ENCODE measurements around the gene INSYN2B.

INSYN2B gene

DNA sequence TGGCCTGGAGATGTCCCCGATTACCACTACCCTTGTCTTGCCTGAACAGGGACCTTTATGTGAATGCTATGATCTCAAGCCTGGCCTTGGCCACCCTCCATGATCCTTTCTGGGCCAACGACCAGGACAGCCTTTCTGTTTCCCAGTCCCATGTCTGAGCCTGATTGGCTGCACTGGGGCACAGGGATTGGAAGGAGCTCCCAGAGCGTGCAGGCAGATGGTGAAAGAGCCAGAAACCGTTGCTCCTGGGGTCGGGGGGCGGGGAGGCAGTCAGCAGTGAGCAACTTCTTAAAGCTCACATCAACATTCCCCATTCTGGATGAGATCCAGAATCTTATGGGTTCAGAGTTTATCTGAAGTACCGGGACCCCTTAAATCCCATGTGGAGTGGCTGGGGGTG, 84.4 kb downstream of the INSYN2B start:
- in situ Hi-C loops (cut with MboI; ENCODE audit: low sequenced_read_pairs): no loop called here

- in situ Hi-C loops (cut with MboI; ENCODE audit: low sequenced_read_pairs): no loop called here
These were observed 86.7 kb downstream of the INSYN2B start for GRCh38 chr5:169893571-169893970.

- in situ Hi-C loops (cut with MboI; ENCODE audit: low sequenced_read_pairs): no loop called here
These were observed 87.3 kb downstream of the INSYN2B start for GRCh38 chr5:169893010-169893409.

DNA sequence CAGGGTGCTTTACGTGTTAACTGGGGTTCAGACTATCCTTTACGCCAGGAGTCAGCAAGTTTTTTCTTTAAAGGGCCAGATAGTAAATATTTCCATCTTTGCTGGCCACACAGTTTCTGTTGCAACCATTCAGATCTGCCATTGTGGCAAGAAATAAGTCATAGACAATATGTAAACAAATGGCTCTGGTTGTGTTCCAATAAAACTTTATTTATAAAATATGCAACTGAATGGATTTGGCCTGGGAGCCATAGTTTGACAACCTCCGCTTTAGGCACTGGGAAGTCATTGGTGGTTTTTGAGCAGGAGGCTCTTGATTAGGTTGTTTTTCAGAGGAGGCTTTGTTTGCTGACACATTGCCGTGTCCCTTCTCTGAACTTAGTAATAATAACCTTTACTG, 90.7 kb downstream of the INSYN2B start:
- in situ Hi-C loops (cut with MboI; ENCODE audit: low sequenced_read_pairs): no loop called here

DNA sequence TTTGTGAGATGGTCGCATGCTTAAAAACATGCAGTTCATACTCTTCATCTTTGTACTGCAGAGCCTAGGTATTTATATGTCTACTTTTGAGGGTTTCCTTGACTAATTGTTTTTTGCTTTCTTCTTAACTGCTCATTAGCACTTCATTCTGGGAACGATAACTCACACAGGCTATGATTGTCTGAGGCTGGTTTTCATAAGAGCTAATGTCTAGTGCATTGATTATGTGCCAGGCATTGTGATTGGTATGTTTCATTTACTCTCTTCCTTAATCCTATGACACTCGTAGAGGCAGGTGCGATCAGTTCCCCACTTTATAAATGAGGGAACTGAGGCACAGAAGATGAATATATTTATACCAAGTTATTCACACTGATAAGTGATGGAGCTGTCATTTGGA, 93.6 kb downstream of the INSYN2B start:
- in situ Hi-C loops (cut with MboI; ENCODE audit: low sequenced_read_pairs): no loop called here

- in situ Hi-C loops (cut with MboI; ENCODE audit: low sequenced_read_pairs): no loop called here
These were observed 94.3 kb downstream of the INSYN2B start for GRCh38 chr5:169886033-169886432.

- in situ Hi-C loops (cut with MboI; ENCODE audit: low sequenced_read_pairs): no loop called here
These were observed 98.5 kb downstream of the INSYN2B start for GRCh38 chr5:169881702-169882303.

GRCh38 chr5:169880785-169881184, 99.5 kb downstream of the INSYN2B start:
- in situ Hi-C loops (cut with MboI; ENCODE audit: low sequenced_read_pairs): no loop called here

DNA sequence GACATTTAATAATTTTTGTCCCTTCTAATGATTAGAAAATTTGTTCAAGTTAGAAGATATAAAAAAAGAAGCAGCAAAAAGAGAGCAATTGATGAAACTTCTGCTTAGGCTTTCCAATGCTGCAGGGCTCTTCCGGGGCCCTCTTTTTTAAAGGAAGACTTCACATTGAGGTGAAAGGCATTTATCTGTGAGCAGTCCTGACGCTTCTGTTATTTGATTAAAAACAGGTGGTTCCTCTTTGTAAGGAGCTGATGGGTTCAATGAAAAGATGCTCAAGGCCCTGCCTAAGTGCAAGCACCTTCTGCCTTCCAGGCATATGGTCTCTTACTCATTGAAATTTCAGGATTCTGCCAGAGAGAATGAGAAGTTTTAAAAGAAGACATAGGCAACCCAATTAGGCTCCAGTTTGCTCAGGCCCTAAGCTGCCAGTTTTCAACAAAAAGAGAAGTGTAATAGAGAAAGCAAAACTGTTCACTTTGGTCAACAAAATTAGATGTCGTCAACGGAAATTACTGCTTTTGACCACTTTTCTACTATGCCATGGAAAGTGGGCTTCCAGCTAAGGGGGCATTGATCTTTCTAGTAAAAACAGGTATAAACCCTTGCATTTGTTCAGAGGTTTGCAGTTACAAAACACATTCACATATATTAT, 100.2 kb downstream of the INSYN2B start:
- in situ Hi-C loops (cut with MboI; ENCODE audit: low sequenced_read_pairs): no loop called here

GRCh38 chr5:169876386-169876785, 103.9 kb downstream of the INSYN2B start:
- in situ Hi-C loops (cut with MboI; ENCODE audit: low sequenced_read_pairs): no loop called here

GRCh38 chr5:169875731-169876130, 104.6 kb downstream of the INSYN2B start:
- in situ Hi-C loops (cut with MboI; ENCODE audit: low sequenced_read_pairs): no loop called here

GRCh38 chr5:169875091-169875728, 105.1 kb downstream of the INSYN2B start:
- in situ Hi-C loops (cut with MboI; ENCODE audit: low sequenced_read_pairs): no loop called here

GRCh38 chr5:169874621-169875020, 105.7 kb downstream of the INSYN2B start:
- in situ Hi-C loops (cut with MboI; ENCODE audit: low sequenced_read_pairs): no loop called here

- in situ Hi-C loops (cut with MboI; ENCODE audit: low sequenced_read_pairs): no loop called here
These were observed 106.7 kb downstream of the INSYN2B start for GRCh38 chr5:169873642-169874041.

GRCh38 chr5:169871826-169872490, 108.3 kb downstream of the INSYN2B start:
- in situ Hi-C loops (cut with MboI; ENCODE audit: low sequenced_read_pairs): no loop called here

- in situ Hi-C loops (cut with MboI; ENCODE audit: low sequenced_read_pairs): no loop called here
These were observed 110.1 kb downstream of the INSYN2B start for GRCh38 chr5:169870211-169870610.

GRCh38 chr5:169869066-169869465, 111.2 kb downstream of the INSYN2B start:
- in situ Hi-C loops (cut with MboI; ENCODE audit: low sequenced_read_pairs): no loop called here

DNA sequence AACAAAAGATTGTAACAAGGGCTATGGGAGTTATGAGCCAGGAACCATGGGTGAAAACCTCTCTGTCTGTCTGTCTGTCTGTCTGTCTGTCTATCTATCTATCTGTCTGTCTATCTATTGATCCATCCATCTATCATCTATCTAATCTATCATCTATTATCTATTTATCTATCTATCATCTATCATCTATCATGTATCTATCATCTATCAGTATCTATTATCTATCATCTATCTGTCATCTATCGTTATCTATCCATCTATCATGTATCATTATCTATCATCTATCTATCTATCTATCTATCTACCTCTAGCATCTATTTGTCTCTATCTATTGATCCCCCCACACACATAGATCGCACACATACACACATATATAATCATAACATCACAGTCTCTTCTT, 112.9 kb downstream of the INSYN2B start:
- in situ Hi-C loops (cut with MboI; ENCODE audit: low sequenced_read_pairs): no loop called here

GRCh38 chr5:169864483-169864882, 115.8 kb downstream of the INSYN2B start:
- in situ Hi-C loops (cut with MboI; ENCODE audit: low sequenced_read_pairs): no loop called here

GRCh38 chr5:169862391-169862811, 117.9 kb downstream of the INSYN2B start:
- in situ Hi-C loops (cut with MboI; ENCODE audit: low sequenced_read_pairs): no loop called here

GRCh38 chr5:169861934-169862333, 118.4 kb downstream of the INSYN2B start:
- in situ Hi-C loops (cut with MboI; ENCODE audit: low sequenced_read_pairs): no loop called here

DNA sequence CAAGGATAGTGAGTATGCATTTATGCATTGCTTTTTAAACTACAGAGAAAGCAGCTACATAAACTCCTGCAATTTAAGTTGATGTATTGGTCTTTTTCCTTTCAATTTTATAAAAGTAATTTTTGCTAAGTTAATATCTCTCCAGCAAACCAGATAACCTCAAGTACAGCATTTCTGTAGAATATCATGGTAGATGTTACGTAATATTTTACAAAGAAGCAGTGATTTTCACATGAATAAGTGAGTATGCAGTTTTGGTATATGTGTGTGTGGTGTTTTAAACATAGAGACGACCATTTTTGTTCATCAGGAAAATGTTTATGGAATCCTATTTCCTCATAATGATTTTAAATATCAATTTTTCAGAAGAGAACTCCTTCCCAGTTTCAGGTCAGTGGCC, 118.9 kb downstream of the INSYN2B start:
- in situ Hi-C loops (cut with MboI; ENCODE audit: low sequenced_read_pairs): no loop called here

Measured in HL-60/S4 treated with phorbol 12-myristate 13-acetate at 8.2 ng/mL for 4 days and 3 days (cell line).